Uterus (tissue), 2 donors: ENCODE measurements around the gene DRD3.

Source experiments
- CTCF ChIP-seq, 4 experiments: fragments of 200-600 bp in 2 of 4; fragments of 450-650 bp in 2 of 4; sonication (generic) in 2 of 4; IDR thresholded peaks; one replicate each; pipeline ENCODE4 v1.5.1; 2016 to 2019; ENCODE audit warnings: antibody characterized with exemption in 4 of 4, mild to moderate bottlenecking in 2 of 4, moderate library complexity in 1 of 4
- POLR2A ChIP-seq, 2 donors: fragments of 450-650 bp; IDR thresholded peaks; one replicate each; pipeline ENCODE4 v1.6.1; 2016; ENCODE audit warnings: antibody characterized with exemption in 2 of 2, mild to moderate bottlenecking in 1 of 2, moderate library complexity in 1 of 2

GRCh38 chr3:114192136-114192535 lies 13.3 kb upstream of the DRD3 start:
- TF ChIP-seq CTCF (IDR thresholded peaks at IDR 0.05) (no peak), POLR2A (IDR thresholded peaks at IDR 0.05) (no peak)
